GM23248 (cell line): ENCODE results near the gene PPFIBP1. TPM values are rescaled to one million over a fixed set of nuclear protein-coding genes. Genes with fewer than 3 reads are reported as not detected.

Source experiments
- DNase-seq: peaks from one replicate; pipeline ENCODE4 v3.0.0-alpha.2; 2015
- H2AFZ ChIP-seq: fragments of 200-600 bp; sonication (generic); 2 replicates; pipeline ENCODE4 v1.6.1; 2016; ENCODE audit warnings: antibody characterized with exemption
- H3F3A ChIP-seq: fragments of 200-600 bp; sonication (generic); 2 replicates; pipeline ENCODE4 v1.6.1; 2016; ENCODE audit warnings: mild to moderate bottlenecking, antibody characterized with exemption, mixed run types; ENCODE audit not compliant: insufficient read depth
- H3K27ac ChIP-seq: fragments of 200-600 bp; sonication (generic); 2 replicates; pipeline ENCODE4 v1.5.1; 2016; ENCODE audit warnings: mild to moderate bottlenecking
- H3K27me3 ChIP-seq: fragments of 200-600 bp; sonication (generic); replicated peaks from 2 replicates; pipeline ENCODE4 v1.6.1; 2016; ENCODE audit warnings: mild to moderate bottlenecking; ENCODE audit not compliant: insufficient read depth
- H3K36me3 ChIP-seq: fragments of 200-600 bp; sonication (generic); 2 replicates; pipeline ENCODE4 v1.6.1; 2016; ENCODE audit warnings: low read depth, mild to moderate bottlenecking
- H3K4me1 ChIP-seq: fragments of 200-600 bp; sonication (generic); 2 replicates; pipeline ENCODE4 v1.6.1; 2016; ENCODE audit warnings: mild to moderate bottlenecking; ENCODE audit not compliant: insufficient read depth
- H3K4me2 ChIP-seq: fragments of 200-600 bp; sonication (generic); one replicate; pipeline ENCODE4 v1.6.1; 2016; ENCODE audit warnings: mild to moderate bottlenecking; ENCODE audit not compliant: unreplicated experiment
- H3K4me3 ChIP-seq: fragments of 200-600 bp; sonication (generic); 2 replicates; pipeline ENCODE4 v1.5.1; 2016; ENCODE audit warnings: mild to moderate bottlenecking
- H3K79me2 ChIP-seq: fragments of 200-600 bp; sonication (generic); 2 replicates; pipeline ENCODE4 v1.6.1; 2016; ENCODE audit warnings: mild to moderate bottlenecking; ENCODE audit not compliant: insufficient read depth
- H3K9ac ChIP-seq: fragments of 200-600 bp; sonication (generic); 2 replicates; pipeline ENCODE4 v1.6.1; 2016; ENCODE audit warnings: mild to moderate bottlenecking
- H3K9me2 ChIP-seq: fragments of 200-600 bp; sonication (generic); 2 replicates; pipeline ENCODE4 v1.6.1; 2016; ENCODE audit warnings: mixed run types, mild to moderate bottlenecking, moderate library complexity; ENCODE audit not compliant: insufficient read depth
- H3K9me3 ChIP-seq: fragments of 200-600 bp; sonication (generic); one replicate; pipeline ENCODE4 v1.6.1; 2017; ENCODE audit warnings: low read depth
- H4K20me1 ChIP-seq: fragments of 200-600 bp; sonication (generic); 2 replicates; pipeline ENCODE4 v1.6.0; 2016; ENCODE audit not compliant: insufficient read depth
- EZH2 ChIP-seq: fragments of 200-600 bp; sonication (generic); IDR thresholded peaks from 2 replicates; pipeline ENCODE4 v1.6.1; 2018; ENCODE audit warnings: antibody characterized with exemption, mild to moderate bottlenecking; ENCODE audit not compliant: insufficient read depth, poor library complexity, severe bottlenecking
- EZH2phosphoT487 ChIP-seq: fragments of 200-600 bp; sonication (generic); IDR thresholded peaks from 2 replicates; pipeline ENCODE4 v1.6.1; 2018; ENCODE audit warnings: antibody characterized with exemption, moderate library complexity, mild to moderate bottlenecking, low read depth; ENCODE audit not compliant: insufficient read depth
- WGBS, 2 experiments: methylation state at CpG; one replicate each; pipeline ENCODE4 v1.1.6; 2015 to 2017; ENCODE audit warnings: low lambda C conversion rate in 2 of 2, low coverage in 1 of 2; ENCODE audit errors: missing lambda C conversion rate in 2 of 2; 5-methylcytosine and 5-hydroxymethylcytosine counted together
- in situ Hi-C: fragments of 300-500 bp; cut with MboI; formaldehyde crosslinking; loops from 2 replicates; pipeline ENCODE4 v1.15.0; 2020
- polyA plus RNA-seq: library from polyadenylated mRNA; unstranded; fragments of >200 nt; fragmentation: Nextera tagmentation; extraction: Ambion mirVana; gene quantifications from 2 replicates; pipeline ENCODE4 v1.2.1, GENCODE V29; 2016
- total RNA-seq: library from RNA; depleted of rRNA; stranded (reverse); fragments of >200 nt; shearing (Covaris generic); gene quantifications from 2 replicates; pipeline ENCODE4 v1.2.3, GENCODE V29; 2014

The PPFIBP1 gene
- total and polyA plus RNA-seq, 2 experiments from 2014 or later: 86.0 to 101 TPM

DNA sequence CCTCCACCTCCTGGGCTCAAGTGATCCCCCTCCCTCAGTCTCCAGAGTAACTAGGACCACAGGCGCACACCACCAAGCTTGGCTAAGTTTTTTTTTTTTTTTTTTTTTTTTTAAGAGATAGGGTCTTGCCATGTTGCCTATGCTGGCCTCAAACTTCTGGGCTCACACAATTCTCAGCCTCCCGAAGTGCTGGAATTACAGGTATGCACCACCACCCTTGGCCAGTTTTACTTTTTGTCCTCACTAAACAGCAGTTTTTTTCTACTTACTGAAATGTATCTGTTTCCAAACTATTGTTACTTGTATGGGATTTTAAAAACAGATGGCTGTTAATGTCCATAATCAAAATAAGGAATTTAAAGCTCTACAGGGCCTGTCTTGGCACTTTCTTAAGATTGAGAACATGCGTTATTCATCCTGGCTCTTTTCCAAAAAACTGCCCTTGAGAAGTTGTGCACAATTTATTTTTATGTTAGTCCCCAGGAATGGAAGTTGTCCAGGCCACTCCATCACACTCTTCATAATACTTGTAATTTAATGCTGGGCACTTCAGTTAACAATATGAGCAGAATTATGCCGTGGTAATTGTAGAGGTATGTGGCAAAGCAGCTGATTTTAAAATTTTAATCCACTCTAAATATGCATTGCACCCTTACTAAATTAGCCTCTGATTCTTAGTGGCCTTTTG, 120.3 kb downstream of the PPFIBP1 start:
- Histone ChIP-seq H3K27me3 (no peaks in the 10 kb centered on the region), H3K27ac (no peak overlapping the region), H3K4me1 (peaks cover 5% of the 10 kb centered on the region; the same call in 1 of the 2 replicates), H3K79me2 (peaks cover 47% of the 10 kb centered on the region), H3K36me3 (peaks cover 16% of the 10 kb centered on the region), H3K9me3 (no peaks in the 10 kb centered on the region), H3K4me2 (no peak overlapping the region), H3K4me3 (no peak overlapping the region), H2AFZ (no peak overlapping the region), H3K9me2 (no peaks in the 10 kb centered on the region), H3K9ac (no peak overlapping the region), H3F3A (no peaks in the 10 kb centered on the region; the same call in 1 of the 2 replicates), H4K20me1 (no peaks in the 10 kb centered on the region)
- TF ChIP-seq EZH2phosphoT487 (no peak), EZH2 (no peak)
- DNase-seq: peak; percentile 36
- WGBS, 2 experiments: 61 to 68% methylated on average over 4 of the region's 4 CpGs
- in situ Hi-C loops: no loop called here

- Histone ChIP-seq H2AFZ (no peak overlapping the region), H3K4me2 (no peak overlapping the region), H3K27me3 (no peaks in the 10 kb centered on the region), H3K9ac (no peak overlapping the region), H3K36me3 (peaks cover 27% of the 10 kb centered on the region), H3K9me2 (no peaks in the 10 kb centered on the region), H3F3A (peaks cover 11% of the 10 kb centered on the region), H4K20me1 (no peaks in the 10 kb centered on the region), H3K79me2 (peaks cover 37% of the 10 kb centered on the region), H3K4me1 (peaks cover 5% of the 10 kb centered on the region; the same call in 1 of the 2 replicates), H3K27ac (no peak overlapping the region), H3K4me3 (no peak overlapping the region), H3K9me3 (no peaks in the 10 kb centered on the region)
- WGBS, 2 experiments: 94 to 97% methylated on average over 3 of the region's 3 CpGs
- DNase-seq: no peak
- in situ Hi-C loops: no loop called here
- TF ChIP-seq EZH2 (no peak), EZH2phosphoT487 (no peak)
These were observed 121.7 kb downstream of the PPFIBP1 start for GRCh38 chr12:27645671-27646070.

DNA sequence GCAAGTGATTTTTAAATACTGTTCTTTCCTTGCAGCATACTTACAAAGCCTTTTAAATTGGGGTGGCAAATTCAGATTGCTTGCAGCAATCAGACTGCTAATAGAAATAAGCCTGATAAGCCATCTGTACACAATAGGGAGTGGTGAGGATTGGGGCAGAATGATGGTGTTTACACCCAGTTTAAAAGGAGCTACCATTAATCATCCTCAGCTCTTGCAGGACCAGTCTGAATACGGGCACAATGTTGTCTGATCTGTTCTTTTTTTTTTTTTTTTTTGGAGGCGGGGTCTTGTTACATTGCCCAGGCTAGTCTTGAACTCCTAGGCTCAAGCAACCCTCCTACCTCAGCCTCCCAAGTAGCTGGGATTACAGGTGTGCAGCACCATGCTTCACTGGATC, 122.1 kb downstream of the PPFIBP1 start:
- H3K9me2 ChIP-seq: no peaks in the 10 kb centered on the region
- H3K4me1 ChIP-seq: peaks cover 5% of the 10 kb centered on the region; the same call in 1 of the 2 replicates
- in situ Hi-C loops: no loop called here
- H3K79me2 ChIP-seq: peaks cover 35% of the 10 kb centered on the region
- no peak overlapping the region for H3K9ac ChIP-seq
- H2AFZ ChIP-seq: no peak overlapping the region
- H4K20me1 ChIP-seq: no peaks in the 10 kb centered on the region
- peaks cover 16% of the 10 kb centered on the region for H3F3A ChIP-seq
- no peak overlapping the region for H3K4me3 ChIP-seq
- H3K9me3 ChIP-seq: no peaks in the 10 kb centered on the region
- no peak overlapping the region for H3K4me2 ChIP-seq
- no peak overlapping the region for H3K27ac ChIP-seq
- peaks cover 31% of the 10 kb centered on the region for H3K36me3 ChIP-seq
- 56 to 80% methylated on average over 2 of the region's 2 CpGs for WGBS, 2 experiments
- DNase-seq: no peak
- no peaks in the 10 kb centered on the region for H3K27me3 ChIP-seq
- TF ChIP-seq EZH2 (no peak), EZH2phosphoT487 (no peak)

- 100% methylated on average over 1 of the region's 1 CpG for WGBS, 2 experiments
- DNase-seq: no peak
- in situ Hi-C loops: no loop called here
These were observed 126.0 kb downstream of the PPFIBP1 start for GRCh38 chr12:27650011-27650410.

More at GRCh38 chr12:27650011-27650410, 126.0 kb downstream of the PPFIBP1 start:
- H3K27ac ChIP-seq: no peak overlapping the region
- H3K79me2 ChIP-seq: peaks cover 26% of the 10 kb centered on the region
- H3K9me3 ChIP-seq: no peaks in the 10 kb centered on the region
- no peak overlapping the region for H3K4me3 ChIP-seq
- no peaks in the 10 kb centered on the region for H3K27me3 ChIP-seq
- no peaks in the 10 kb centered on the region for H4K20me1 ChIP-seq
- H3F3A ChIP-seq: peaks cover 25% of the 10 kb centered on the region
- no peak overlapping the region for H3K4me2 ChIP-seq
- no peak overlapping the region for H3K9ac ChIP-seq
- TF ChIP-seq EZH2: no peak
- TF ChIP-seq EZH2phosphoT487: no peak
- H3K36me3 ChIP-seq: peaks cover 53% of the 10 kb centered on the region
- peaks cover 16% of the 10 kb centered on the region for H3K4me1 ChIP-seq
- H3K9me2 ChIP-seq: no peaks in the 10 kb centered on the region
- H2AFZ ChIP-seq: no peak overlapping the region
